GM23338 (cell line): ENCODE results near the gene ACTMAP. TPM values are rescaled to one million over a fixed set of nuclear protein-coding genes. Genes with fewer than 3 reads are reported as not detected.

Source experiments
- ATAC-seq: fragments of 200-7000 bp; cut with Tn5 transposase; 3 replicates; pipeline ENCODE4 v1.9.1; 2020
- DNase-seq: peaks from one replicate; pipeline ENCODE4 v3.0.0-alpha.2; 2015; ENCODE audit warnings: low spot score
- H2AFZ ChIP-seq: fragments of 200-600 bp; sonication (generic); 2 replicates; pipeline ENCODE4 v1.8.0; 2016; ENCODE audit warnings: antibody characterized with exemption, mild to moderate bottlenecking, moderate library complexity
- H3F3A ChIP-seq: fragments of 200-600 bp; sonication (generic); replicated peaks from 2 replicates; pipeline ENCODE4 v1.8.0; 2017; ENCODE audit warnings: antibody characterized with exemption, mixed run types, low read depth
- H3K27ac ChIP-seq: fragments of 200-600 bp; sonication (generic); 2 replicates; pipeline ENCODE4 v1.6.1; 2016; ENCODE audit warnings: low read depth
- H3K27me3 ChIP-seq: fragments of 200-600 bp; sonication (generic); 2 replicates; pipeline ENCODE4 v1.8.0; 2016; ENCODE audit warnings: mild to moderate bottlenecking, mixed run types, moderate library complexity; ENCODE audit not compliant: insufficient read depth
- H3K36me3 ChIP-seq: fragments of 200-600 bp; sonication (generic); 2 replicates; pipeline ENCODE4 v1.8.0; 2016; ENCODE audit warnings: mild to moderate bottlenecking; ENCODE audit not compliant: insufficient read depth
- H3K4me1 ChIP-seq: fragments of 200-600 bp; sonication (generic); 2 replicates; pipeline ENCODE4 v1.8.0; 2016; ENCODE audit warnings: mild to moderate bottlenecking, moderate library complexity; ENCODE audit not compliant: insufficient read depth
- H3K4me2 ChIP-seq: fragments of 200-600 bp; sonication (generic); 2 replicates; pipeline ENCODE4 v1.7.1; 2017; ENCODE audit warnings: mixed run types
- H3K4me3 ChIP-seq: fragments of 200-600 bp; sonication (generic); 2 replicates; pipeline ENCODE4 v1.6.1; 2016; ENCODE audit warnings: mixed run types
- H3K79me2 ChIP-seq: fragments of 200-600 bp; sonication (generic); replicated peaks from 2 replicates; pipeline ENCODE4 v1.8.0; 2017; ENCODE audit warnings: mild to moderate bottlenecking; ENCODE audit not compliant: insufficient read depth
- H3K9me2 ChIP-seq: fragments of 200-600 bp; sonication (generic); 2 replicates; pipeline ENCODE4 v1.8.0; 2017; ENCODE audit not compliant: insufficient read depth
- H4K20me1 ChIP-seq: fragments of 200-600 bp; sonication (generic); replicated peaks from 2 replicates; pipeline ENCODE4 v1.8.0; 2017; ENCODE audit warnings: mild to moderate bottlenecking; ENCODE audit not compliant: insufficient read depth
- H3K27ac Mint-ChIP-seq: 2 replicates; pipeline ENCODE4 v1.8.0; 2020; ENCODE audit warnings: inconsistent platforms, mild to moderate bottlenecking, moderate library complexity, mixed read lengths
- H3K27me3 Mint-ChIP-seq: 3 replicates; pipeline ENCODE4 v1.8.0; 2022; ENCODE audit warnings: low read depth, mild to moderate bottlenecking, moderate library complexity, mixed read lengths, inconsistent platforms; ENCODE audit not compliant: insufficient read depth, poor library complexity
- H3K36me3 Mint-ChIP-seq: 3 replicates; pipeline ENCODE4 v1.8.0; 2021; ENCODE audit warnings: low read depth, mild to moderate bottlenecking, inconsistent platforms, moderate library complexity, mixed read lengths
- H3K4me1 Mint-ChIP-seq: 3 replicates; pipeline ENCODE4 v1.8.0; 2020; ENCODE audit warnings: mild to moderate bottlenecking, inconsistent platforms, mixed read lengths
- H3K4me3 Mint-ChIP-seq: 3 replicates; pipeline ENCODE4 v1.8.0; 2021; ENCODE audit warnings: moderate library complexity, mild to moderate bottlenecking, inconsistent platforms, mixed read lengths
- H3K9me3 Mint-ChIP-seq: 3 replicates; pipeline ENCODE4 v1.8.0; 2020; ENCODE audit warnings: moderate library complexity, mild to moderate bottlenecking, inconsistent platforms, mixed read lengths
- CREB1 ChIP-seq: fragments of 250-450 bp; sonication (Bioruptor Pico); IDR thresholded peaks from 2 replicates; pipeline ENCODE4 v1.5.0; 2020; ENCODE audit warnings: low read depth, mild to moderate bottlenecking, moderate library complexity
- ETS1 ChIP-seq: IDR thresholded peaks from 2 replicates; pipeline ENCODE4 v1.6.1; 2016; ENCODE audit warnings: antibody characterized with exemption
- EZH2 ChIP-seq: fragments of 200-600 bp; sonication (generic); IDR thresholded peaks from one replicate; pipeline ENCODE4 v1.8.0; 2017; ENCODE audit warnings: antibody characterized with exemption, mild to moderate bottlenecking, low read depth; ENCODE audit not compliant: unreplicated experiment
- EZH2phosphoT487 ChIP-seq: fragments of 200-600 bp; sonication (generic); IDR thresholded peaks from one replicate; pipeline ENCODE4 v1.8.1; 2018; ENCODE audit warnings: antibody characterized with exemption; ENCODE audit not compliant: unreplicated experiment
- JUNB ChIP-seq: IDR thresholded peaks from one replicate; pipeline ENCODE4 v1.6.1; 2016; ENCODE audit warnings: antibody characterized with exemption; ENCODE audit not compliant: unreplicated experiment
- NANOG ChIP-seq: IDR thresholded peaks from 2 replicates; pipeline ENCODE4 v1.6.1; 2016; ENCODE audit warnings: antibody characterized with exemption, borderline replicate concordance
- POLR2AphosphoS5 ChIP-seq: IDR thresholded peaks from 2 replicates; pipeline ENCODE4 v1.6.1; 2016; ENCODE audit warnings: antibody characterized with exemption, low read depth
- STAT1 ChIP-seq: IDR thresholded peaks from one replicate; pipeline ENCODE4 v1.6.1; 2016; ENCODE audit warnings: antibody characterized with exemption; ENCODE audit not compliant: unreplicated experiment
- ZNF114 ChIP-seq: fragments of 250-450 bp; sonication (Bioruptor Pico); IDR thresholded peaks from 2 replicates; pipeline ENCODE4 v1.5.0; 2020; ENCODE audit warnings: mild to moderate bottlenecking, moderate library complexity
- ZNF331 ChIP-seq: fragments of 250-450 bp; sonication (Bioruptor Pico); IDR thresholded peaks from 2 replicates; pipeline ENCODE4 v1.5.0; 2020; ENCODE audit warnings: low read depth, mild to moderate bottlenecking, moderate library complexity
- ZNF462 ChIP-seq: fragments of 250-450 bp; sonication (Bioruptor Pico); IDR thresholded peaks from 2 replicates; pipeline ENCODE4 v1.5.0; 2020; ENCODE audit warnings: mild to moderate bottlenecking, moderate library complexity
- polyA plus RNA-seq: library from polyadenylated mRNA; unstranded; fragments of >200 nt; fragmentation: Nextera tagmentation; extraction: Ambion mirVana; gene quantifications from 2 replicates; pipeline ENCODE4 v1.2.1, GENCODE V29; 2016
- total RNA-seq: library from RNA; depleted of rRNA; stranded (reverse); fragments of >200 nt; shearing (Covaris generic); gene quantifications from 2 replicates; pipeline ENCODE4 v1.2.3, GENCODE V29; 2014
- TF ChIP-seq, protein P1 (sequence below), 2 experiments: fragments of 200-600 bp in 1 of 2; sonication (generic) in 1 of 2; conservative IDR thresholded peaks; 2 replicates each; pipeline versions ENCODE4 v1.5.1 to v1.6.1; 2016 to 2017; ENCODE audit warnings: antibody characterized with exemption in 2 of 2, low read depth in 2 of 2, mild to moderate bottlenecking in 2 of 2, moderate library complexity in 1 of 2
- TF ChIP-seq, protein P2 (sequence below): IDR thresholded peaks from one replicate; pipeline ENCODE4 v1.6.1; 2018; ENCODE audit warnings: antibody characterized with exemption; ENCODE audit not compliant: unreplicated experiment

Gene ACTMAP
- total and polyA plus RNA-seq, 2 experiments from 2014 or later = 14.9 to 16.7 TPM

DNA sequence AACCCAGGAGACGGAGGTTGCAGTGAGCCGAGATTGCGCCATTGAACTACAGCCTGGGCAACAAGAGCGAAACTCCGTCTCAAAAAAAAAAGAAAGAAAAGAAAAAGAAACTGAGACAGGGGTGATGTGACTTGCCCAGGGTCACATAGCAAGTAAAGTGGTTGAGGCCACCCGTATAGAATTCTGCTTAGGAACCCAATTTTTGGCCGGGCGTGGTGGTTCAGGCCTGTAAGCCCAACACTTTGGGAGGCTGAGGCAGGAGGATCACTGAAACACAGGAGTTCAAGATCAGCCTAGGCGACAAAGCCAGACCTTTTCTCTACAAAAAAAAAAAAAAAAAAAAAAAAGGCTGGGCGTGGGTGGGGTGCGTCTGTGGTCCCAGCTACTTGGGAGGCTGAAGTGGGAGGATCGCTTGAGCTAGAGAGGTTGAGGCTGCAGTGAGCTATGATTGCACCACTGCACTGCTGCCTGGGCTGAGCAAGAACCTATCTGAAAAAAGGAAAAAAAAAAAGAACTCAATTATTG lies 2.0 kb upstream of the ACTMAP start:
- Histone ChIP-seq H2AFZ (no peak overlapping the region), H3K4me3 (peak overlapping the region; percentile 89), H4K20me1 (peaks cover 38% of the 10 kb centered on the region), H3K27ac (peak overlapping the region; percentile 98), H3K4me2 (peak overlapping the region; percentile 98), H3K36me3 (peaks cover 16% of the 10 kb centered on the region), H3K79me2 (peaks cover 68% of the 10 kb centered on the region), H3F3A (peaks cover 19% of the 10 kb centered on the region), H3K9me2 (no peaks in the 10 kb centered on the region; the same call in 1 of the 2 replicates), H3K4me1 (peaks cover 24% of the 10 kb centered on the region; the same call in 1 of the 2 replicates), H3K27me3 (no peaks in the 10 kb centered on the region)
- ATAC-seq (no peak), DNase-seq (no peak)
- H3K4me3 Mint-ChIP-seq = peak overlapping the region; percentile 98
- peaks cover 3% of the 10 kb centered on the region; the same call in 1 of the 3 replicates for H3K9me3 Mint-ChIP-seq
- H3K4me1 Mint-ChIP-seq = peaks cover 35% of the 10 kb centered on the region
- H3K27me3 Mint-ChIP-seq = peaks cover 28% of the 10 kb centered on the region
- H3K27ac Mint-ChIP-seq = peak overlapping the region; percentile 99
- no peak for TF ChIP-seq ZNF331 (CRISPR knock-in tag)
- TF ChIP-seq NANOG = no peak
- no peak for TF ChIP-seq EZH2phosphoT487
- TF ChIP-seq, protein P1, sequence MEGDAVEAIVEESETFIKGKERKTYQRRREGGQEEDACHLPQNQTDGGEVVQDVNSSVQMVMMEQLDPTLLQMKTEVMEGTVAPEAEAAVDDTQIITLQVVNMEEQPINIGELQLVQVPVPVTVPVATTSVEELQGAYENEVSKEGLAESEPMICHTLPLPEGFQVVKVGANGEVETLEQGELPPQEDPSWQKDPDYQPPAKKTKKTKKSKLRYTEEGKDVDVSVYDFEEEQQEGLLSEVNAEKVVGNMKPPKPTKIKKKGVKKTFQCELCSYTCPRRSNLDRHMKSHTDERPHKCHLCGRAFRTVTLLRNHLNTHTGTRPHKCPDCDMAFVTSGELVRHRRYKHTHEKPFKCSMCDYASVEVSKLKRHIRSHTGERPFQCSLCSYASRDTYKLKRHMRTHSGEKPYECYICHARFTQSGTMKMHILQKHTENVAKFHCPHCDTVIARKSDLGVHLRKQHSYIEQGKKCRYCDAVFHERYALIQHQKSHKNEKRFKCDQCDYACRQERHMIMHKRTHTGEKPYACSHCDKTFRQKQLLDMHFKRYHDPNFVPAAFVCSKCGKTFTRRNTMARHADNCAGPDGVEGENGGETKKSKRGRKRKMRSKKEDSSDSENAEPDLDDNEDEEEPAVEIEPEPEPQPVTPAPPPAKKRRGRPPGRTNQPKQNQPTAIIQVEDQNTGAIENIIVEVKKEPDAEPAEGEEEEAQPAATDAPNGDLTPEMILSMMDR (conservative IDR thresholded peaks at IDR 0.05; ENCODE audit: low read depth in 2 of 2) = no peak
- TF ChIP-seq ETS1 = no peak
- TF ChIP-seq, protein P2, sequence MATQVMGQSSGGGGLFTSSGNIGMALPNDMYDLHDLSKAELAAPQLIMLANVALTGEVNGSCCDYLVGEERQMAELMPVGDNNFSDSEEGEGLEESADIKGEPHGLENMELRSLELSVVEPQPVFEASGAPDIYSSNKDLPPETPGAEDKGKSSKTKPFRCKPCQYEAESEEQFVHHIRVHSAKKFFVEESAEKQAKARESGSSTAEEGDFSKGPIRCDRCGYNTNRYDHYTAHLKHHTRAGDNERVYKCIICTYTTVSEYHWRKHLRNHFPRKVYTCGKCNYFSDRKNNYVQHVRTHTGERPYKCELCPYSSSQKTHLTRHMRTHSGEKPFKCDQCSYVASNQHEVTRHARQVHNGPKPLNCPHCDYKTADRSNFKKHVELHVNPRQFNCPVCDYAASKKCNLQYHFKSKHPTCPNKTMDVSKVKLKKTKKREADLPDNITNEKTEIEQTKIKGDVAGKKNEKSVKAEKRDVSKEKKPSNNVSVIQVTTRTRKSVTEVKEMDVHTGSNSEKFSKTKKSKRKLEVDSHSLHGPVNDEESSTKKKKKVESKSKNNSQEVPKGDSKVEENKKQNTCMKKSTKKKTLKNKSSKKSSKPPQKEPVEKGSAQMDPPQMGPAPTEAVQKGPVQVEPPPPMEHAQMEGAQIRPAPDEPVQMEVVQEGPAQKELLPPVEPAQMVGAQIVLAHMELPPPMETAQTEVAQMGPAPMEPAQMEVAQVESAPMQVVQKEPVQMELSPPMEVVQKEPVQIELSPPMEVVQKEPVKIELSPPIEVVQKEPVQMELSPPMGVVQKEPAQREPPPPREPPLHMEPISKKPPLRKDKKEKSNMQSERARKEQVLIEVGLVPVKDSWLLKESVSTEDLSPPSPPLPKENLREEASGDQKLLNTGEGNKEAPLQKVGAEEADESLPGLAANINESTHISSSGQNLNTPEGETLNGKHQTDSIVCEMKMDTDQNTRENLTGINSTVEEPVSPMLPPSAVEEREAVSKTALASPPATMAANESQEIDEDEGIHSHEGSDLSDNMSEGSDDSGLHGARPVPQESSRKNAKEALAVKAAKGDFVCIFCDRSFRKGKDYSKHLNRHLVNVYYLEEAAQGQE = no peak
- no peak for TF ChIP-seq EZH2
- no peak for TF ChIP-seq JUNB
- TF ChIP-seq CREB1 (CRISPR knock-in tag) = no peak
- TF ChIP-seq POLR2AphosphoS5 = no peak
- TF ChIP-seq ZNF114 (CRISPR knock-in tag) = no peak
- no peak for TF ChIP-seq ZNF462 (CRISPR knock-in tag)
- no peak for TF ChIP-seq STAT1
- peaks cover 66% of the 10 kb centered on the region for H3K36me3 Mint-ChIP-seq
